Calu3 (cell line): ENCODE results near the gene TH. TPM values are rescaled to one million over a fixed set of nuclear protein-coding genes. Genes with fewer than 3 reads are reported as not detected.

Experiments used
- BruUV-seq: library from RNA; stranded (reverse); fragments of 400-500 nt; replicated peaks from 2 replicates; lab custom pipeline; 2021; lab: Mats Ljungman, UMichigan
- CTCF ChIA-PET: fragments of 300-600 bp; sonication (Branson Sonifier 250); formaldehyde crosslinking; loops from one replicate; lab custom pipeline; 2022; ENCODE audit warnings: antibody characterized with exemption; lab: Charles Lee
- DNase-seq: peaks from one replicate; pipeline ENCODE4 v3.0.0; 2022
- H3K27ac Mint-ChIP-seq: one replicate; pipeline ENCODE4 v1.8.0; 2022; ENCODE audit warnings: mixed read lengths; ENCODE audit not compliant: unreplicated experiment
- H3K27me3 Mint-ChIP-seq: one replicate; pipeline ENCODE4 v1.8.0; 2022; ENCODE audit warnings: mixed read lengths; ENCODE audit not compliant: unreplicated experiment
- H3K36me3 Mint-ChIP-seq: one replicate; pipeline ENCODE4 v1.8.0; 2022; ENCODE audit warnings: mild to moderate bottlenecking, moderate library complexity, mixed read lengths; ENCODE audit not compliant: insufficient read depth, unreplicated experiment
- H3K4me1 Mint-ChIP-seq: one replicate; pipeline ENCODE4 v1.8.0; 2022; ENCODE audit warnings: mild to moderate bottlenecking, low read depth, mixed read lengths; ENCODE audit not compliant: unreplicated experiment
- H3K4me3 Mint-ChIP-seq: one replicate; pipeline ENCODE4 v1.8.0; 2022; ENCODE audit warnings: mild to moderate bottlenecking, low read depth, moderate library complexity, mixed read lengths; ENCODE audit not compliant: unreplicated experiment
- H3K9me3 Mint-ChIP-seq: one replicate; pipeline ENCODE4 v1.8.0; 2022; ENCODE audit warnings: low read depth, mixed read lengths; ENCODE audit not compliant: unreplicated experiment
- CTCF ChIP-seq: fragments of 200-600 bp; IDR thresholded peaks from one replicate; pipeline ENCODE4 v1.8.0; 2022; ENCODE audit warnings: antibody characterized with exemption; ENCODE audit not compliant: unreplicated experiment
- intact Hi-C: fragments of 100-400 bp; cut with micrococcal nuclease; formaldehyde crosslinking; loops from one replicate; pipeline ENCODE4 v1.10.0; 2022; ENCODE audit not compliant: unreplicated experiment
- total RNA-seq: library from RNA; stranded (reverse); gene quantifications from 2 replicates; pipeline ENCODE4 v1.2.3, GENCODE V29; 2022

The TH gene
- total RNA-seq, 1 experiment from 2014 or later: not detected

GRCh38 chr11:2136952-2137201 is 34.7 kb downstream of the TH start:
- peaks cover 85% of the 10 kb centered on the region for H3K27me3 Mint-ChIP-seq
- CTCF ChIA-PET: interaction anchor here (0.6 to 0.7 kb wide), 4 partner anchors 14 to 516 kb away, joined by 3 to 4 read pairs (median 4); no protein-coding TSS in a partner anchor
- intact Hi-C loops: no loop called here
- H3K9me3 Mint-ChIP-seq: no peaks in the 10 kb centered on the region
- no peak for TF ChIP-seq CTCF
- no peak overlapping the region for H3K27ac Mint-ChIP-seq
- no peak overlapping the region for H3K4me3 Mint-ChIP-seq
- no TSS peak for BruUV-seq
- H3K36me3 Mint-ChIP-seq: peaks cover 7% of the 10 kb centered on the region
- DNase-seq: no peak
- H3K4me1 Mint-ChIP-seq: peaks cover 1% of the 10 kb centered on the region

GRCh38 chr11:2136209-2136951 is 35.2 kb downstream of the TH start:
- CTCF ChIA-PET: interaction anchor here (0.6 to 0.7 kb wide), 5 partner anchors 14 to 601 kb away, joined by 3 to 4 read pairs (median 3); no protein-coding TSS in a partner anchor
- TF ChIP-seq CTCF: no peak
- no TSS peak for BruUV-seq
- no peak overlapping the region for H3K4me3 Mint-ChIP-seq
- peaks cover 7% of the 10 kb centered on the region for H3K36me3 Mint-ChIP-seq
- no peak overlapping the region for H3K27ac Mint-ChIP-seq
- no peak for DNase-seq
- peaks cover 85% of the 10 kb centered on the region for H3K27me3 Mint-ChIP-seq
- intact Hi-C loops: no loop called here
- peaks cover 1% of the 10 kb centered on the region for H3K9me3 Mint-ChIP-seq
- no peaks in the 10 kb centered on the region for H3K4me1 Mint-ChIP-seq

- intact Hi-C loops: no loop called here
- Mint-ChIP-seq H3K9me3 (peaks cover 3% of the 10 kb centered on the region), H3K4me1 (no peaks in the 10 kb centered on the region), H3K36me3 (peaks cover 7% of the 10 kb centered on the region), H3K27me3 (peaks cover 85% of the 10 kb centered on the region), H3K4me3 (no peak overlapping the region), H3K27ac (no peak overlapping the region)
- no peak for TF ChIP-seq CTCF
- CTCF ChIA-PET: interaction anchor here (0.5 to 0.6 kb wide), 2 partner anchors 423 to 602 kb away, joined by 3 read pairs; no protein-coding TSS in a partner anchor
- DNase-seq: no peak
- BruUV-seq: no TSS peak
Observed at GRCh38 chr11:2135648-2136201, 35.9 kb downstream of the TH start.

GRCh38 chr11:2135018-2135569 is 36.5 kb downstream of the TH start:
- no TSS peak for BruUV-seq
- H3K9me3 Mint-ChIP-seq: peaks cover 3% of the 10 kb centered on the region
- H3K4me3 Mint-ChIP-seq: no peak overlapping the region
- peaks cover 86% of the 10 kb centered on the region for H3K27me3 Mint-ChIP-seq
- no peak overlapping the region for H3K27ac Mint-ChIP-seq
- H3K36me3 Mint-ChIP-seq: peaks cover 7% of the 10 kb centered on the region
- no peaks in the 10 kb centered on the region for H3K4me1 Mint-ChIP-seq
- DNase-seq: no peak
- no peak for TF ChIP-seq CTCF
- intact Hi-C loops: no loop called here
- CTCF ChIA-PET: interaction anchor here (0.5 kb wide), 1 partner anchor 422 kb away, joined by 3 read pairs; no protein-coding TSS in a partner anchor
